ENCODE measurements around the gene PRSS36. TPM values are rescaled to one million over a fixed set of nuclear protein-coding genes. Genes with fewer than 3 reads are reported as not detected.

Gene PRSS36
- total RNA-seq, 1 donor from 2014 or later, result 1.4 TPM

DNA sequence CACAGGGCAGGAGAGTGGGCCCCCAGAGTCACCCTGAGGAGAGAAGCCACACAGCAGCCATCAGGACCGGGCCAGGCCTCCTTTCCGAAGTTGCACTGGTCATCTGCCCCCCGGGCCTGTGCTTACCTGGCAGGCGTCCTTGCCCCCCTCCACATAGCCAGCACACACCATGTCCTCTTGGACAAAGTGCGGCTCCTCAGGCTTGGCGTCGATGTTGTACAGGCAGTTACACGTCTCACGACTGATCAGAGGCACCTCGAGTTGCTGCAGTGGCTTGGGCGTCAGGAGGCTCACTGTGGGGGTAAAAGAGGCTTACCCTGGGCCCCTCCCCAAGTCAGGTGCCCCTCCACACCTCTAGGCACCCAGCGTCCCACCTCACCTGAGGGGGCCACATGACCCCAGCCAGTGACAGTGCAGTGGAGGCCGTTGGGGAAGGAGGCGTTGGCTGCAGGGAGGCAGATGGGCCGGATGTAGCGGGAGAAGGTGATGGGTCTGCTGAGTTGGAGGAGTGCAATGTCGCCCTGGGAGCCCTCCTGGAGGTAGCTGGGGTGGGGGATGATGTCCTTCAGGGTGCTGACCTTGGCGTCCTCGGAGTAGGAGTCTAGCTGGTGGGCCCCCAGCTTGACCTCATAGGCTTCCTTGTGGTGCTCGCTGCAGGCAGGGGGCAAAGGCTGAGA, 17.4 kb downstream of the PRSS36 start:
- DNase-seq (ENCODE audit: low spot score in 2 of 2), result no peak
- peaks cover 37 to 48% of the 10 kb centered on the region in 2 donors for H3K36me3 ChIP-seq

DNA sequence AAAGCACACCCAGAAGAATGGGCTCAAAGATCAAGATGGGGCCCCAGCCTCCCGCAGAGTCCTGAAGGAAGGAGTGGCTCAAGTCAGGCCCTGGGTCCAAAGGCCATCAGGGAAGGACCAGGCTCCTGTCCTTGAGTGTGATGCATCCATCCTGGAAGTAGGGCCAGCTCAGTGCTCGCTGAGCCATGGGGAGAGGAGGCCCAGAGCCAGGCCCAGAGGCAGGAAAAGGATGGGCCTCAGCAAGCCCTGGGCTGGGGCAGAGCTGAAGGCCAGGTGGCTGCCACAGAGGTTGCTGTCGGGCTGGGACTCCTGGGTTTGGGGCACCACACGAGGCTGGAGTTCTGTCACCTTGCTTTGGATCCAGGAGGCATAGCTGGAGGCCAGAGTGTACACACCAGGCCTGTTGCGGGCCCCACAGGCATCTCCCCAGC, 18.0 kb downstream of the PRSS36 start:
- H3K4me1 ChIP-seq, result no peaks in the 10 kb centered on the region
- H3K9me3 ChIP-seq, result no peaks in the 10 kb centered on the region
- no peak overlapping the region for H3K4me3 ChIP-seq
- H3K27me3 ChIP-seq, result no peaks in the 10 kb centered on the region
- H3K36me3 ChIP-seq, result peaks cover 43 to 54% of the 10 kb centered on the region in 2 donors
- TF ChIP-seq, protein P1, sequence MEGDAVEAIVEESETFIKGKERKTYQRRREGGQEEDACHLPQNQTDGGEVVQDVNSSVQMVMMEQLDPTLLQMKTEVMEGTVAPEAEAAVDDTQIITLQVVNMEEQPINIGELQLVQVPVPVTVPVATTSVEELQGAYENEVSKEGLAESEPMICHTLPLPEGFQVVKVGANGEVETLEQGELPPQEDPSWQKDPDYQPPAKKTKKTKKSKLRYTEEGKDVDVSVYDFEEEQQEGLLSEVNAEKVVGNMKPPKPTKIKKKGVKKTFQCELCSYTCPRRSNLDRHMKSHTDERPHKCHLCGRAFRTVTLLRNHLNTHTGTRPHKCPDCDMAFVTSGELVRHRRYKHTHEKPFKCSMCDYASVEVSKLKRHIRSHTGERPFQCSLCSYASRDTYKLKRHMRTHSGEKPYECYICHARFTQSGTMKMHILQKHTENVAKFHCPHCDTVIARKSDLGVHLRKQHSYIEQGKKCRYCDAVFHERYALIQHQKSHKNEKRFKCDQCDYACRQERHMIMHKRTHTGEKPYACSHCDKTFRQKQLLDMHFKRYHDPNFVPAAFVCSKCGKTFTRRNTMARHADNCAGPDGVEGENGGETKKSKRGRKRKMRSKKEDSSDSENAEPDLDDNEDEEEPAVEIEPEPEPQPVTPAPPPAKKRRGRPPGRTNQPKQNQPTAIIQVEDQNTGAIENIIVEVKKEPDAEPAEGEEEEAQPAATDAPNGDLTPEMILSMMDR (IDR thresholded peaks at IDR 0.05), result no peak
- H3K27ac ChIP-seq, result no peak overlapping the region
- DNase-seq (ENCODE audit: low spot score in 2 of 2), result no peak
- intact Hi-C loops (cut with DNase I), result no loop called here

More for the DNA sequence above, 17.4 kb downstream of the PRSS36 start:
- no peak overlapping the region for H3K27ac ChIP-seq
- TF ChIP-seq, protein P1 (IDR thresholded peaks at IDR 0.05), result no peak
- intact Hi-C loops (cut with DNase I), result no loop called here
- no peaks in the 10 kb centered on the region for H3K9me3 ChIP-seq
- H3K4me1 ChIP-seq, result no peaks in the 10 kb centered on the region
- no peaks in the 10 kb centered on the region for H3K27me3 ChIP-seq
- no peak overlapping the region for H3K4me3 ChIP-seq

DNA sequence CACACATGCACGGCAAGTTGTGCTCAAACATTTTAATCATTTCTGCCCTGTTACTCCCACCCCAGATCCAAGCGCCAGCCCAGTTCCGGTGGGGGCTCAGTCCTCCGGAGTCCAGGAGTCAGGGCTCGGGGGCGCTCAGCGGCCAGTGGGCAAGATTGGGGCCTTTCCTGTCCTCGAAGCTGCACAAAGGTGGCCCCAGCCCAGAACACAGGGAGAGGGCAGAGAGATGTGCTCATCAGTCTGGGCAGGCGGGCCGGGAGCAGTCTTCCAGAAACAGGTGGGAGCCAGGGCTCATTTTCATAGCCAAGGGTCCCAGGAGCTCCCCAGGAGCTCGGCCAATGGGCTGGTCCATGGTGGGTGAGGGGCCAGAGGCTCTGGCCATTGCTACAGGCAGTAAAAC, 18.4 kb downstream of the PRSS36 start:
- Histone ChIP-seq H3K27me3 (no peaks in the 10 kb centered on the region), H3K4me3 (no peak overlapping the region), H3K36me3 (peaks cover 44 to 58% of the 10 kb centered on the region in 2 donors), H3K4me1 (no peaks in the 10 kb centered on the region), H3K27ac (no peak overlapping the region), H3K9me3 (no peaks in the 10 kb centered on the region)
- TF ChIP-seq, protein P1 (IDR thresholded peaks at IDR 0.05), result no peak
- no peak for DNase-seq (ENCODE audit: low spot score in 2 of 2)
- intact Hi-C loops (cut with DNase I), result no loop called here

DNA sequence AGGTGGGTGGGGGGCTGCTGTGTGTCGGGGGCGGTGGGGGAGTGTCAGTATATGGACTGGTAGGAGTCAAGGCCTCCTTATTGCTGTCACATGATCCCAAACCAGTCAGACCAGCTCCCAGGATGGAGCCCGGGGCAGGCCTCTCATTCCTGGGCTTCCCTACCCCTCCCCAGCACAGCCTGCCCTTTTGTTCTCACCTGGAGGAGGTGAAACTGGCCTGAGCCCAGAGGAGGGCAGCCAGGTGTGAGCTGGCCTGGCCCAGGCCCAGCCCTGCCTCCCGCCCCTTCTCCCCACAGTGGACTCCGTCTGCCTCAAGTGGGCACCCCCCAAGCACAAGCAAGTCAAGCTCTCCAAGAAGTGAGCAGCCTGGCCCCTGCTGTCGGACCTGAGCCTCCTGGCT, 19.0 kb downstream of the PRSS36 start:
- Histone ChIP-seq H3K27ac (no peak overlapping the region), H3K27me3 (no peaks in the 10 kb centered on the region), H3K9me3 (no peaks in the 10 kb centered on the region), H3K4me3 (no peak overlapping the region), H3K36me3 (peaks cover 44 to 63% of the 10 kb centered on the region in 2 donors), H3K4me1 (no peaks in the 10 kb centered on the region)
- intact Hi-C loops (cut with DNase I), result no loop called here
- DNase-seq (ENCODE audit: low spot score in 2 of 2), result no peak
- TF ChIP-seq, protein P1 (IDR thresholded peaks at IDR 0.05), result no peak

DNA sequence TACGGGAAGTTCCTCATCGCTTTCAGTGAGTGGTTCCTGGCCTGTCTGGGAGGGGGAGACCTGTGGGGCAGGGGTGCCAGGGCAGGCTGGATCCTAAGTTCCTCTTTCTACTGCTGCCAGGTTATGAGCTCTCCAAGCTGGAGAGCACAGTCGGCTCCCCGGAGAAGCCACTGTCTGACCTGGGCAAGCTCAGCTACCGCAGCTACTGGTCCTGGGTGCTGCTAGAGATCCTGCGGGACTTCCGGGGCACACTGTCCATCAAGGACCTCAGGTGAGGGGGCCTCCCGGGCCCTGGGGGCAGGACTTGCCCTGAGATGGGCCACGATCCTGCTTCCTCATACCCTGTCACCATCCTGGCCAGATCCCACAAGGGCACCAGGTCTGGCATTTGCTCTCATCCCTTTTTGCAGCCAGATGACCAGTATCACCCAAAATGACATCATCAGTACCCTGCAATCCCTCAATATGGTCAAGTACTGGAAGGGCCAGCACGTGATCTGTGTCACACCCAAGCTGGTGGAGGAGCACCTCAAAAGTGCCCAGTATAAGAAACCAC, 19.5 kb downstream of the PRSS36 start:
- no peak overlapping the region for H3K4me3 ChIP-seq
- intact Hi-C loops (cut with DNase I), result no loop called here
- no peaks in the 10 kb centered on the region for H3K4me1 ChIP-seq
- no peak for DNase-seq (ENCODE audit: low spot score in 2 of 2)
- H3K27ac ChIP-seq, result peak overlapping the region in 1 of 2 donors; percentile 58
- TF ChIP-seq, protein P1 (IDR thresholded peaks at IDR 0.05), result no peak
- H3K9me3 ChIP-seq, result no peaks in the 10 kb centered on the region
- H3K36me3 ChIP-seq, result peaks cover 44 to 68% of the 10 kb centered on the region in 2 donors
- H3K27me3 ChIP-seq, result no peaks in the 10 kb centered on the region

Measured in ascending aorta (tissue), 2 donors.